B cell (primary cell): ENCODE data around the gene ERBB4.

ENCODE experiments used
- CTCF ChIP-seq: fragments of 200-600 bp; IDR thresholded peaks from one replicate; pipeline ENCODE4 v1.8.0; 2022; ENCODE audit warnings: antibody characterized with exemption, mild to moderate bottlenecking
- EZH2 ChIP-seq: IDR thresholded peaks from 2 replicates; pipeline ENCODE4 v1.6.1; 2012; ENCODE audit warnings: borderline replicate concordance, low read depth, mild to moderate bottlenecking, moderate library complexity, low read length; ENCODE audit not compliant: insufficient read depth, poor library complexity, severe bottlenecking

GRCh38 chr2:211380041-211380440, 1158.6 kb downstream of the ERBB4 start:
- TF ChIP-seq CTCF = no peak
- no peak for TF ChIP-seq EZH2
